Prostate gland (tissue), 2 donors: Measurements from ENCODE around the gene UBTD2.

Source experiments
- POLR2A ChIP-seq: fragments of 450-650 bp; IDR thresholded peaks from one replicate; pipeline ENCODE4 v1.6.1; 2016; ENCODE audit warnings: antibody characterized with exemption, mild to moderate bottlenecking
- POLR2AphosphoS5 ChIP-seq: sonication (generic); formaldehyde crosslinking; IDR thresholded peaks from one replicate; pipeline ENCODE4 v1.6.1; 2017; ENCODE audit warnings: antibody characterized with exemption
- TF ChIP-seq, protein P1 (sequence below), 4 experiments: fragments of 200-600 bp in 2 of 4; fragments of 450-650 bp in 2 of 4; sonication (generic) in 2 of 4; IDR thresholded peaks; 1 replicate in 3 of 4; 2 replicates in 1 of 4; pipeline ENCODE4 v1.5.1; 2016 to 2019; ENCODE audit warnings: antibody characterized with exemption in 4 of 4, mild to moderate bottlenecking in 2 of 4, moderate library complexity in 2 of 4

DNA sequence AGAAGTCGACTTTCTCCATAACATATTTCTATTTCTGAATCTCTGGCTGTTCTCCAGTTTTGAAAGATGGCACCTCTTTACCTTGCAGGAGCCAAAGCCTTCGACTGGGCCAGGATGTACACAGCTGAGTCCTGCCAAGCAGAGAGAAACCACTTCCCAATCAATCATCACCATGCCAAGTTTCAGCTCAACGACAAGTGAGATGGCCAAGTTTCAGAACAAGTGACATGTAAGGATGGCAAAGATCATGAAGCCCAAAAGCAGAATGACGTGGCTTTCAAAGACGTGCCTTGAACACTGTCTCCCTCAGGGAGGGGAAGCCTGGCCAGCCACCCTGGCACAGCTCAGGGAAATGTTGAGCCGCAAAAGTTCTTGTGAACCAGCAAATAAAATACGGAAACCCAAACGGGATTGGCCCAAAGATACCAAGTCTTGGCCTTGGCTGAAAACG lies 113.3 kb downstream of the UBTD2 start:
- TF ChIP-seq, protein P1, sequence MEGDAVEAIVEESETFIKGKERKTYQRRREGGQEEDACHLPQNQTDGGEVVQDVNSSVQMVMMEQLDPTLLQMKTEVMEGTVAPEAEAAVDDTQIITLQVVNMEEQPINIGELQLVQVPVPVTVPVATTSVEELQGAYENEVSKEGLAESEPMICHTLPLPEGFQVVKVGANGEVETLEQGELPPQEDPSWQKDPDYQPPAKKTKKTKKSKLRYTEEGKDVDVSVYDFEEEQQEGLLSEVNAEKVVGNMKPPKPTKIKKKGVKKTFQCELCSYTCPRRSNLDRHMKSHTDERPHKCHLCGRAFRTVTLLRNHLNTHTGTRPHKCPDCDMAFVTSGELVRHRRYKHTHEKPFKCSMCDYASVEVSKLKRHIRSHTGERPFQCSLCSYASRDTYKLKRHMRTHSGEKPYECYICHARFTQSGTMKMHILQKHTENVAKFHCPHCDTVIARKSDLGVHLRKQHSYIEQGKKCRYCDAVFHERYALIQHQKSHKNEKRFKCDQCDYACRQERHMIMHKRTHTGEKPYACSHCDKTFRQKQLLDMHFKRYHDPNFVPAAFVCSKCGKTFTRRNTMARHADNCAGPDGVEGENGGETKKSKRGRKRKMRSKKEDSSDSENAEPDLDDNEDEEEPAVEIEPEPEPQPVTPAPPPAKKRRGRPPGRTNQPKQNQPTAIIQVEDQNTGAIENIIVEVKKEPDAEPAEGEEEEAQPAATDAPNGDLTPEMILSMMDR (IDR thresholded peaks at IDR 0.05), result no peak
- no peak for TF ChIP-seq POLR2A
- no peak for TF ChIP-seq POLR2AphosphoS5
